NCI-H2029 (cell line): ENCODE measurements around the gene NGRN.

Experiments used
- DNase-seq: peaks from one replicate; lab custom pipeline; 2025; lab: John Stamatoyannopoulos, UW

NGRN gene

GRCh38 chr15:90320062-90320884 is 54.8 kb downstream of the NGRN start:
- peak; percentile 57 for DNase-seq

DNA sequence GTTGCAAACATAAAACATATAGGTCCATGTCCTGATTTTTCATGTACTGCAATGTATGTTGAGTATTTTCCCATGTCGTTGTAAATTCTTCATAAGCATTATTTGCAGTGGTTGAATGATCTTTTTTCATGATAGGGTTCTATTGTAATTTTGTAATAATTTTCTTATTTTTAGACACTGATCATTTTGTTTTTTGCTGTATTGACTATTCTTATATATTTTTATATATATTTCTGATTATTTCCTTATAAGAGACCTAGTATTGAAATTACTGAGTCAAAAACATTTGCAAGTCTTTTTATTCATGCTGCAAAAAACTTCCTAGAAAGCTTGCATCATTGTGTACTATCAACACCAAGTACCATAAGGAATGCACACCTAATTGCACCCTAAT is 55.4 kb downstream of the NGRN start:
- no peak for DNase-seq
